Loucy (cell line): ENCODE results near the gene DCAF15.

Source experiments
- EZH2phosphoT487 ChIP-seq: fragments of 200-600 bp; IDR thresholded peaks from 2 replicates; pipeline ENCODE4 v1.6.1; 2018; ENCODE audit warnings: antibody characterized with exemption, mild to moderate bottlenecking, moderate library complexity, borderline replicate concordance
- TF ChIP-seq, protein P1 (sequence below): fragments of 200-600 bp; sonication (generic); conservative IDR thresholded peaks from 2 replicates; pipeline ENCODE4 v1.5.1; 2014; ENCODE audit warnings: mild to moderate bottlenecking, antibody characterized with exemption, low read length

DNA sequence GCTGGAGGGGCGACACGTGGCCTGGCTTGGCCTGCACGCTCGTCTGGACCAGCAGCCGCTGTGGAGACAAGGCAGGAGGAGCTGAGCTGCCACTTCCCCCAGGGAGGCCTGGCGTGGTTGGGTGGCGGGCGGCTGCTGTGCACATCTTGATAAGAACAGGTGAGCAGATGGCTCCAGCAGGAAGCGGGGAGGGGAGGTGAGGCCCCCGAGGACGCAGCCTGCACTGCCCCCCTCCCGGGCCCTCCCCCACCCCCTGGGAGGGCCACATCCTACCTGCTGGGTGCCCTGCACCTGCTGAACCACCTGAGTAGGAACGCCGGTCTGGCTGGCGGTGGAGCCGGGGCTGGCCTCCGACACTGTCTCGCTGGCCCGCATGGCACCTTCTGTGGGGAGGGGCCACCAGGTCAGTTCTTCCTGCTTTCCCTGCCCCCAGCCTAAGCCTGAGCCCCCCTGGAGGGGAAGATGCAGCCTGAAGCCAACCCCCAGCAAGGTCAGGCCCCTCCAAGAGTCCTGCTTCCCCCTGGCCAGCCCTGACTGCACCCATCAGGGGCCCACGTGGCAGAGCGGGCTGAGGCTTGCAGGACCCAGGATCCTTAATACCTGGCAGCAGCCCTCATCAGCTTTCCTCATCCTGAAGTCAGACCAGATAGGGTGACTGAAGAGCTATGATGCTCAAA is 31.0 kb downstream of the DCAF15 start:
- TF ChIP-seq, protein P1, sequence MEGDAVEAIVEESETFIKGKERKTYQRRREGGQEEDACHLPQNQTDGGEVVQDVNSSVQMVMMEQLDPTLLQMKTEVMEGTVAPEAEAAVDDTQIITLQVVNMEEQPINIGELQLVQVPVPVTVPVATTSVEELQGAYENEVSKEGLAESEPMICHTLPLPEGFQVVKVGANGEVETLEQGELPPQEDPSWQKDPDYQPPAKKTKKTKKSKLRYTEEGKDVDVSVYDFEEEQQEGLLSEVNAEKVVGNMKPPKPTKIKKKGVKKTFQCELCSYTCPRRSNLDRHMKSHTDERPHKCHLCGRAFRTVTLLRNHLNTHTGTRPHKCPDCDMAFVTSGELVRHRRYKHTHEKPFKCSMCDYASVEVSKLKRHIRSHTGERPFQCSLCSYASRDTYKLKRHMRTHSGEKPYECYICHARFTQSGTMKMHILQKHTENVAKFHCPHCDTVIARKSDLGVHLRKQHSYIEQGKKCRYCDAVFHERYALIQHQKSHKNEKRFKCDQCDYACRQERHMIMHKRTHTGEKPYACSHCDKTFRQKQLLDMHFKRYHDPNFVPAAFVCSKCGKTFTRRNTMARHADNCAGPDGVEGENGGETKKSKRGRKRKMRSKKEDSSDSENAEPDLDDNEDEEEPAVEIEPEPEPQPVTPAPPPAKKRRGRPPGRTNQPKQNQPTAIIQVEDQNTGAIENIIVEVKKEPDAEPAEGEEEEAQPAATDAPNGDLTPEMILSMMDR: no peak
- TF ChIP-seq EZH2phosphoT487: no peak
